Measurements from ENCODE around the gene SUSD2. TPM values are rescaled to one million over a fixed set of nuclear protein-coding genes. Genes with fewer than 3 reads are reported as not detected.

The SUSD2 gene
- total and polyA plus RNA-seq, 2 of the 8 experiments (the other 6 are each of a cell fraction or from before 2014, with no cell fraction given) = 2.0 to 4.8 TPM

DNA sequence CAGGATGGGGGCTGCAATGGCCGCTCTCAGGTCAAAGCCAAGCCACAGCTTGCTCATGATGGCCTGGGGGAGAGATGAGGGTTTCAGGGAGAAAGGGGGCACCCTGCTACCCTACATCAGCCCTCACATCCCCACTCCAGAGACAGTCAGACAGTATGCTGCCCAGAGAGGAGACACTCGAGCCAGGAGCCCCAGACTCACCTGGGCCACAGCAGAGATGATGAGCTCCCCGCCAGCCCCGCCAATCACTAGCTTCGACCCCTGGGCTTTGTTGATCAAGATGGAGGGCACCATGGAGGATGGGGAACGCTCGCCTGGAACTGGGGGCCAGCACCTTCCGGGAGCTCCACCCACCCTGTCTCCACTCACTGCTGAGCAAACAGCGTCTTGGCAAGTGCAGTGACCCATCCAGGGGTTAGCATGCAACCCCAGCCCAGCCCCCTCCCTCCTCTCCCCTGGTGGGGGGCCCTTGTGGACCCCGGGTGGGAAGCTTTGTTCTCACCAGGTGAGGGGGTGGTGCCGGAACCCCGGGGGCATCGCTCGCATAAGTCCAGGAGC lies 43.8 kb downstream of the SUSD2 start:
- Histone ChIP-seq H2BK120ac (replicated peaks; ENCODE audit: low read depth, low read length) (no peak overlapping the region), H2BK20ac (ENCODE audit: low read length) (no peak overlapping the region), H3K4me3 (ENCODE audit: extremely low read depth in 1 of 4, insufficient read depth in 2 of 4, low read depth in 3 of 4, low read length in 4 of 4) (no peak overlapping the region), H3K14ac (ENCODE audit: insufficient read length) (no peak overlapping the region), H3K79me2 (ENCODE audit: control insufficient read depth in 1 of 2, insufficient read depth in 2 of 2, low read length in 2 of 2) (no peaks in the 10 kb centered on the region), H3K4me1 (replicated peaks in 1 of 4; ENCODE audit: control insufficient read depth in 3 of 4, insufficient read depth in 4 of 4, low read length in 3 of 4) (no peaks in the 10 kb centered on the region), H3K27me3 (replicated peaks in 1 of 4; ENCODE audit: control insufficient read depth in 3 of 4, extremely low read depth in 1 of 4, insufficient read depth in 3 of 4, low read length in 3 of 4) (no peaks in the 10 kb centered on the region), H2BK15ac (ENCODE audit: low read length) (no peak overlapping the region), H3K9me3 (ENCODE audit: insufficient read depth in 2 of 2, low read depth in 1 of 2, low read length in 1 of 2) (no peaks in the 10 kb centered on the region), H3K23ac (ENCODE audit: insufficient read length) (no peak overlapping the region), H2BK5ac (ENCODE audit: low read depth, low read length) (no peak overlapping the region), H4K5ac (ENCODE audit: insufficient read length, low read depth, low read length) (no peak overlapping the region), H4K20me1 (replicated peaks in 1 of 2; ENCODE audit: control insufficient read depth in 1 of 2, insufficient read depth in 2 of 2, low read length in 2 of 2) (no peaks in the 10 kb centered on the region), H4K8ac (ENCODE audit: extremely low read depth, insufficient read depth, low read length) (no peak overlapping the region; the same call in 1 of the 2 replicates), H3K36me3 (ENCODE audit: control insufficient read depth in 2 of 4, insufficient read depth in 4 of 4, low read length in 3 of 4) (no peaks in the 10 kb centered on the region), H3K27ac (ENCODE audit: low read depth, low read length) (no peak overlapping the region), H3K9ac (replicated peaks in 1 of 4; ENCODE audit: extremely low read depth in 1 of 4, low read depth in 3 of 4, low read length in 3 of 4) (no peak overlapping the region), H2BK12ac (ENCODE audit: low read depth, low read length) (no peak overlapping the region), H3K4me2 (ENCODE audit: insufficient read depth in 1 of 2, low read depth in 2 of 2, low read length in 2 of 2) (no peak overlapping the region), H3K23me2 (ENCODE audit: low read depth, low read length) (no peaks in the 10 kb centered on the region), H3K4ac (replicated peaks; ENCODE audit: insufficient read length, low read depth, low read length) (no peak overlapping the region), H3K79me1 (ENCODE audit: low read depth, low read length) (no peaks in the 10 kb centered on the region), H2AFZ (ENCODE audit: low read length) (no peak overlapping the region), H3K18ac (ENCODE audit: extremely low read depth, low read length) (no peak overlapping the region), H2AK5ac (ENCODE audit: low read depth, low read length) (no peak overlapping the region), H4K91ac (replicated peaks; ENCODE audit: insufficient read length, low read length) (no peak overlapping the region), H3K56ac (replicated peaks; ENCODE audit: insufficient read length, low read depth, low read length) (no peak overlapping the region)
- DNase-seq (ENCODE audit: low read depth in 1 of 2, low spot score in 2 of 2) (no peak), FAIRE-seq (no peak)
- WGBS, 2 experiments (ENCODE audit: extremely low coverage in 1 of 2, insufficient coverage in 1 of 2, insufficient read length in 1 of 2, insufficient replicate concordance in 2 of 2, low coverage in 1 of 2, low lambda C conversion rate in 2 of 2, missing lambda C conversion rate in 1 of 2) = 86% methylated on average over 14 of the region's 14 CpGs; no CpG with 5 or more reads in 1 of the 2 experiments
- ChIA-PET CTCF (ENCODE audit: partially characterized antibody) (interaction anchor here (0.8 to 3.8 kb wide), 9 partner anchors 9 to 301 kb away, joined by 3 to 16 read pairs (median 4); no protein-coding TSS in a partner anchor), POLR2A (ENCODE audit: partially characterized antibody) (no interaction called here)
- TF ChIP-seq GTF2F1 (IDR thresholded peaks at IDR 0.05; ENCODE audit: borderline replicate concordance, low read depth, low read length) = no peak
- TF ChIP-seq EP300 (IDR thresholded peaks at IDR 0.05; ENCODE audit: borderline replicate concordance in 1 of 2, low read depth in 2 of 2, low read length in 2 of 2) = no peak
- TF ChIP-seq RNF2 (IDR thresholded peaks at IDR 0.05; ENCODE audit: borderline replicate concordance, low read depth, low read length, missing control alignments, poor library complexity, severe bottlenecking) = no peak
- no peak for TF ChIP-seq SAP30 (IDR thresholded peaks at IDR 0.05; ENCODE audit: insufficient read depth, insufficient replicate concordance, low read length)
- no peak for TF ChIP-seq KDM1A (IDR thresholded peaks at IDR 0.05; ENCODE audit: borderline replicate concordance, low read length)
- TF ChIP-seq NANOG (IDR thresholded peaks at IDR 0.05; ENCODE audit: insufficient read depth, low read depth, low read length, poor library complexity, severe bottlenecking) = no peak
- TF ChIP-seq, protein P1, sequence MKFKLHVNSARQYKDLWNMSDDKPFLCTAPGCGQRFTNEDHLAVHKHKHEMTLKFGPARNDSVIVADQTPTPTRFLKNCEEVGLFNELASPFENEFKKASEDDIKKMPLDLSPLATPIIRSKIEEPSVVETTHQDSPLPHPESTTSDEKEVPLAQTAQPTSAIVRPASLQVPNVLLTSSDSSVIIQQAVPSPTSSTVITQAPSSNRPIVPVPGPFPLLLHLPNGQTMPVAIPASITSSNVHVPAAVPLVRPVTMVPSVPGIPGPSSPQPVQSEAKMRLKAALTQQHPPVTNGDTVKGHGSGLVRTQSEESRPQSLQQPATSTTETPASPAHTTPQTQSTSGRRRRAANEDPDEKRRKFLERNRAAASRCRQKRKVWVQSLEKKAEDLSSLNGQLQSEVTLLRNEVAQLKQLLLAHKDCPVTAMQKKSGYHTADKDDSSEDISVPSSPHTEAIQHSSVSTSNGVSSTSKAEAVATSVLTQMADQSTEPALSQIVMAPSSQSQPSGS (IDR thresholded peaks at IDR 0.05; ENCODE audit: low read length) = no peak
- TF ChIP-seq, protein P2, sequence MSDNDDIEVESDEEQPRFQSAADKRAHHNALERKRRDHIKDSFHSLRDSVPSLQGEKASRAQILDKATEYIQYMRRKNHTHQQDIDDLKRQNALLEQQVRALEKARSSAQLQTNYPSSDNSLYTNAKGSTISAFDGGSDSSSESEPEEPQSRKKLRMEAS (IDR thresholded peaks at IDR 0.05) = no peak
- TF ChIP-seq CBX8 (IDR thresholded peaks at IDR 0.05; ENCODE audit: borderline replicate concordance, low read depth, low read length) = no peak
- TF ChIP-seq JUND (IDR thresholded peaks at IDR 0.05; ENCODE audit: low read length) = no peak
